ENCODE results near the gene USP37.

GRCh38 chr2:218429911-218430692 is 138.0 kb downstream of the USP37 start:
- TF ChIP-seq, protein P1, sequence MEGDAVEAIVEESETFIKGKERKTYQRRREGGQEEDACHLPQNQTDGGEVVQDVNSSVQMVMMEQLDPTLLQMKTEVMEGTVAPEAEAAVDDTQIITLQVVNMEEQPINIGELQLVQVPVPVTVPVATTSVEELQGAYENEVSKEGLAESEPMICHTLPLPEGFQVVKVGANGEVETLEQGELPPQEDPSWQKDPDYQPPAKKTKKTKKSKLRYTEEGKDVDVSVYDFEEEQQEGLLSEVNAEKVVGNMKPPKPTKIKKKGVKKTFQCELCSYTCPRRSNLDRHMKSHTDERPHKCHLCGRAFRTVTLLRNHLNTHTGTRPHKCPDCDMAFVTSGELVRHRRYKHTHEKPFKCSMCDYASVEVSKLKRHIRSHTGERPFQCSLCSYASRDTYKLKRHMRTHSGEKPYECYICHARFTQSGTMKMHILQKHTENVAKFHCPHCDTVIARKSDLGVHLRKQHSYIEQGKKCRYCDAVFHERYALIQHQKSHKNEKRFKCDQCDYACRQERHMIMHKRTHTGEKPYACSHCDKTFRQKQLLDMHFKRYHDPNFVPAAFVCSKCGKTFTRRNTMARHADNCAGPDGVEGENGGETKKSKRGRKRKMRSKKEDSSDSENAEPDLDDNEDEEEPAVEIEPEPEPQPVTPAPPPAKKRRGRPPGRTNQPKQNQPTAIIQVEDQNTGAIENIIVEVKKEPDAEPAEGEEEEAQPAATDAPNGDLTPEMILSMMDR (IDR thresholded peaks at IDR 0.05), result no peak
- TF ChIP-seq POLR2A (IDR thresholded peaks at IDR 0.05), result no peak

All from adrenal gland (tissue), 5 donors.